ENCODE data around the gene ATRN. TPM values are rescaled to one million over a fixed set of nuclear protein-coding genes. Genes with fewer than 3 reads are reported as not detected.

Gene ATRN
- total and polyA plus RNA-seq, 2 of the 8 experiments (the other 6 are each of a cell fraction or from before 2014, with no cell fraction given), result 12.0 to 17.4 TPM

DNA sequence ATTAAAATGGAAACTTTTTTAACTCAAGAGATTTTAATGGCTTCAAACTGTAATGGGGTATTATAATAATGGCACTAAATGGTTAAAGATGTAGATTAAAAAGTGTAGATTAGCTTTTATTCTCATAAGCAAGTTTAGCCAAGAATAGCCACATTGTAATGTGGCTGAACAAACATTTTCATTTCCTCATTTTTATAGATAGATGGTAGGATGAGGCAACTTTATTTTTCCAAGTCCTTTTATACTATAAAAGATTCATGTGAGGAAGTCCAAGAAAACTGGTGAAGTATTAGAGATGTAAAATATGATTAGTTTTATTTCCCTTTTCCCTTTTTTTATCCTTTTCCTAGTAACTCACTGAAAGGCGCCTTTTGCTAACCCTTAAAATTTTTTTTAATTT lies 88.8 kb downstream of the ATRN start:
- CTCF ChIA-PET (ENCODE audit: partially characterized antibody), result interaction anchor here (0.6 to 2.4 kb wide), 2 partner anchors 150 to 151 kb away, joined by 3 to 6 read pairs; no protein-coding TSS in a partner anchor
- no peak overlapping the region for H4K5ac ChIP-seq (ENCODE audit: insufficient read length, low read depth, low read length)

More for the DNA sequence above, 88.8 kb downstream of the ATRN start:
- TF ChIP-seq SP1 (IDR thresholded peaks at IDR 0.05; ENCODE audit: low read depth, low read length), result no peak
- TF ChIP-seq, protein P1, sequence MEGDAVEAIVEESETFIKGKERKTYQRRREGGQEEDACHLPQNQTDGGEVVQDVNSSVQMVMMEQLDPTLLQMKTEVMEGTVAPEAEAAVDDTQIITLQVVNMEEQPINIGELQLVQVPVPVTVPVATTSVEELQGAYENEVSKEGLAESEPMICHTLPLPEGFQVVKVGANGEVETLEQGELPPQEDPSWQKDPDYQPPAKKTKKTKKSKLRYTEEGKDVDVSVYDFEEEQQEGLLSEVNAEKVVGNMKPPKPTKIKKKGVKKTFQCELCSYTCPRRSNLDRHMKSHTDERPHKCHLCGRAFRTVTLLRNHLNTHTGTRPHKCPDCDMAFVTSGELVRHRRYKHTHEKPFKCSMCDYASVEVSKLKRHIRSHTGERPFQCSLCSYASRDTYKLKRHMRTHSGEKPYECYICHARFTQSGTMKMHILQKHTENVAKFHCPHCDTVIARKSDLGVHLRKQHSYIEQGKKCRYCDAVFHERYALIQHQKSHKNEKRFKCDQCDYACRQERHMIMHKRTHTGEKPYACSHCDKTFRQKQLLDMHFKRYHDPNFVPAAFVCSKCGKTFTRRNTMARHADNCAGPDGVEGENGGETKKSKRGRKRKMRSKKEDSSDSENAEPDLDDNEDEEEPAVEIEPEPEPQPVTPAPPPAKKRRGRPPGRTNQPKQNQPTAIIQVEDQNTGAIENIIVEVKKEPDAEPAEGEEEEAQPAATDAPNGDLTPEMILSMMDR (IDR thresholded peaks at IDR 0.05; ENCODE audit: control extremely low read depth in 1 of 3, insufficient read depth in 1 of 3, low read depth in 1 of 3, low read length in 3 of 3), result no peak
- Histone ChIP-seq H3K4me2 (ENCODE audit: insufficient read depth in 1 of 2, low read depth in 2 of 2, low read length in 2 of 2) (no peak overlapping the region), H3K27ac (ENCODE audit: low read depth, low read length) (no peak overlapping the region), H4K20me1 (replicated peaks in 1 of 2; ENCODE audit: control insufficient read depth in 1 of 2, insufficient read depth in 2 of 2, low read length in 2 of 2) (peaks cover 0 to 3% of the 10 kb centered on the region in 2 experiments), H3K9ac (replicated peaks in 1 of 4; ENCODE audit: extremely low read depth in 1 of 4, low read depth in 3 of 4, low read length in 3 of 4) (no peak overlapping the region), H3K4ac (replicated peaks; ENCODE audit: insufficient read length, low read depth, low read length) (no peak overlapping the region), H3K4me1 (replicated peaks in 1 of 4; ENCODE audit: control insufficient read depth in 3 of 4, insufficient read depth in 4 of 4, low read length in 3 of 4) (no peaks in the 10 kb centered on the region), H4K91ac (replicated peaks; ENCODE audit: insufficient read length, low read length) (no peak overlapping the region), H2BK20ac (ENCODE audit: low read length) (no peak overlapping the region), H3K9me3 (ENCODE audit: insufficient read depth in 2 of 2, low read depth in 1 of 2, low read length in 1 of 2) (no peaks in the 10 kb centered on the region), H3K18ac (ENCODE audit: extremely low read depth, low read length) (no peak overlapping the region), H3K36me3 (ENCODE audit: control insufficient read depth in 2 of 4, insufficient read depth in 4 of 4, low read length in 3 of 4) (no peaks in the 10 kb centered on the region), H2AK5ac (ENCODE audit: low read depth, low read length) (no peak overlapping the region), H2AFZ (ENCODE audit: low read length) (no peak overlapping the region), H3K79me1 (ENCODE audit: low read depth, low read length) (no peaks in the 10 kb centered on the region), H4K8ac (ENCODE audit: extremely low read depth, insufficient read depth, low read length) (no peak overlapping the region), H3K23ac (ENCODE audit: insufficient read length) (no peak overlapping the region), H2BK15ac (ENCODE audit: low read length) (no peak overlapping the region), H2BK12ac (ENCODE audit: low read depth, low read length) (no peak overlapping the region), H3K14ac (ENCODE audit: insufficient read length) (no peak overlapping the region), H2BK120ac (replicated peaks; ENCODE audit: low read depth, low read length) (no peak overlapping the region), H3K23me2 (ENCODE audit: low read depth, low read length) (no peaks in the 10 kb centered on the region), H3K56ac (replicated peaks; ENCODE audit: insufficient read length, low read depth, low read length) (no peak overlapping the region), H2BK5ac (ENCODE audit: low read depth, low read length) (no peak overlapping the region), H3K4me3 (ENCODE audit: extremely low read depth in 1 of 4, insufficient read depth in 2 of 4, low read depth in 3 of 4, low read length in 4 of 4) (no peak overlapping the region), H3K79me2 (ENCODE audit: control insufficient read depth in 1 of 2, insufficient read depth in 2 of 2, low read length in 2 of 2) (no peaks in the 10 kb centered on the region), H3K27me3 (replicated peaks in 1 of 4; ENCODE audit: control insufficient read depth in 3 of 4, extremely low read depth in 1 of 4, insufficient read depth in 3 of 4, low read length in 3 of 4) (no peaks in the 10 kb centered on the region)
- 95% methylated on average over 1 of the region's 1 CpG; no CpG with 5 or more reads in 1 of the 2 experiments for WGBS, 2 experiments (ENCODE audit: extremely low coverage in 1 of 2, insufficient coverage in 1 of 2, insufficient read length in 1 of 2, insufficient replicate concordance in 2 of 2, low coverage in 1 of 2, low lambda C conversion rate in 2 of 2, missing lambda C conversion rate in 1 of 2)
- no peak for FAIRE-seq
- POLR2A ChIA-PET (ENCODE audit: partially characterized antibody), result no interaction called here
- DNase-seq (ENCODE audit: low read depth in 1 of 2, low spot score in 2 of 2), result no peak

Measured in H1 (cell line).